CD4-positive, alpha-beta T cell treated with Interleukin-17A for 1 hour (primary cell): ENCODE data around the gene TRIP6.

Experiments used
- DNase-seq: peaks from one replicate; pipeline ENCODE4 v3.0.0-alpha.2; 2020

The TRIP6 gene, protein sequence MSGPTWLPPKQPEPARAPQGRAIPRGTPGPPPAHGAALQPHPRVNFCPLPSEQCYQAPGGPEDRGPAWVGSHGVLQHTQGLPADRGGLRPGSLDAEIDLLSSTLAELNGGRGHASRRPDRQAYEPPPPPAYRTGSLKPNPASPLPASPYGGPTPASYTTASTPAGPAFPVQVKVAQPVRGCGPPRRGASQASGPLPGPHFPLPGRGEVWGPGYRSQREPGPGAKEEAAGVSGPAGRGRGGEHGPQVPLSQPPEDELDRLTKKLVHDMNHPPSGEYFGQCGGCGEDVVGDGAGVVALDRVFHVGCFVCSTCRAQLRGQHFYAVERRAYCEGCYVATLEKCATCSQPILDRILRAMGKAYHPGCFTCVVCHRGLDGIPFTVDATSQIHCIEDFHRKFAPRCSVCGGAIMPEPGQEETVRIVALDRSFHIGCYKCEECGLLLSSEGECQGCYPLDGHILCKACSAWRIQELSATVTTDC

DNA sequence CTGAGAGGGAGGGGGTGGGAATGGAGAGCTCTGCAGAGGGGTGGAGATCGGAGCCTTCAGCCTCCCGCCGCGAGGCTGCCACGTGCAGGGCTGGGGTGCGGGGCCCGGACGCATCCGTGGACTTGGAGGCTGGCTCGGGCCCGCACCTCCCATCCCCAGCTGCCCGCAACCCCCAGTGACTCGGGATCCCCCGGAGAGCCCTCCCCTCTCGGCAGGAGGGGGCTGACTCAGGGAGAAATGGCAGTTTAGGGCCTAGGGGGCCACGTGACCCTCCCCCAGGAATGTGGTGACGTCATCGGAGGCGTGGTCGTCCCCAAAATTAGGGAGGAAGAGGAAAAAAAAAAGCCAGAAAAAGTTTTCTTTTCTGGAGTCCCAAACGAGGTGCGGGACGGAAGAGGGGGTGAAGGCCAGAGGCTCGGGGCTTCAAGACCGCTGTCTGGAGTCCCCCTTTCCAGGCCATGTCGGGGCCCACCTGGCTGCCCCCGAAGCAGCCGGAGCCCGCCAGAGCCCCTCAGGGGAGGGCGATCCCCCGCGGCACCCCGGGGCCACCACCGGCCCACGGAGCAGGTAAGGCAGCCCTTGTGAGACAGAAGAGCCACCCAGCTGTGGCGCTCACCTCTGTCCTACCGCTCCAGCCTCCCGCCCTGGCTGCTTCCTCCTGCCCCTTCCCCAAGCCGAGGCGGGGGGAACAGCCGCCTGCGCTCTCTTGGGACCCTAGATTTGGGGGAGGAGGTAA lies at the start of gene TRIP6:
Gene TRIP6, plus strand, starts transcription at position 348 of the 736 bp plus-strand sequence. Its CDS starts 111 bp downstream, at position 459.
- peak; percentile 59 for DNase-seq

DNA sequence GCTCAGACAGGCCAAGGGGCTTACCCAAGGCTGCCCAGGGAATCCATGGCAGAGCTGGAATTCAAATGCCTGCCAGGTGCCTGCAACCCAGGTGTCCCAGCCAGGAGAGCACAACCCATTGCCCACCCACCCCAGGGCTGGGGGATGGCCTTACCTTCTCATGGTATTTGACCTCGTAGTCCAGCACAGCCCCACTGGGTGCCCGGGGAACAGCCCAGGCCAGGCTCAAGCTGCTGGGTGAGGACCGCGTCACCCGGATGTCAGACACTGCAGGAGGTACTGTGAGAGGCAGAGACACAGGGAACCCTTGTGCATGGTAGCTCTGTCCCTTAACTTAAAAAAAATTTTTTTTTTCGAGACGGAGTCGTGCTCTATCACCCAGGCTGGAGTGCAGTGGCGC lies 48.8 kb upstream of the TRIP6 start:
- DNase-seq = no peak

DNA sequence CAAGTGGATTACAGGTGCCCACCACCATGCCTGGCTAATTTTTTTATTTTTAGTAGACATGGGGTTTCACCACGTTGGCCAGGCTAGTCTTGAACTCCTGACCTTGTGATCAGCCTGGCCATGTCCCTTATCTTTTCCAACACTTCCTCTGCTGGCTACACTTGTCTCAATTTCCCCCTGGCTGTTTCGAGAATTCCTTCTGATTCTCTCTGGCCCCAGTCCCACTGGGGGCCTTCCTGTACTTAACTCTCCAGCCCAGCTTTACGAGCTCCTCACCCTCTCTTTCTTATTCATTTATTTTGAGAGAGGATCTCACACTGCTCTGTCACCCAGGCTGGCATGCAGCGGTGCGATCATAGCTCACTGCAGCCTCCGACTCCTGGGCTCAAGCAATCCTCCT lies 48.4 kb upstream of the TRIP6 start:
- no peak for DNase-seq

- no peak for DNase-seq
These were observed 47.6 kb upstream of the TRIP6 start for GRCh38 chr7:100819586-100819985.

DNA sequence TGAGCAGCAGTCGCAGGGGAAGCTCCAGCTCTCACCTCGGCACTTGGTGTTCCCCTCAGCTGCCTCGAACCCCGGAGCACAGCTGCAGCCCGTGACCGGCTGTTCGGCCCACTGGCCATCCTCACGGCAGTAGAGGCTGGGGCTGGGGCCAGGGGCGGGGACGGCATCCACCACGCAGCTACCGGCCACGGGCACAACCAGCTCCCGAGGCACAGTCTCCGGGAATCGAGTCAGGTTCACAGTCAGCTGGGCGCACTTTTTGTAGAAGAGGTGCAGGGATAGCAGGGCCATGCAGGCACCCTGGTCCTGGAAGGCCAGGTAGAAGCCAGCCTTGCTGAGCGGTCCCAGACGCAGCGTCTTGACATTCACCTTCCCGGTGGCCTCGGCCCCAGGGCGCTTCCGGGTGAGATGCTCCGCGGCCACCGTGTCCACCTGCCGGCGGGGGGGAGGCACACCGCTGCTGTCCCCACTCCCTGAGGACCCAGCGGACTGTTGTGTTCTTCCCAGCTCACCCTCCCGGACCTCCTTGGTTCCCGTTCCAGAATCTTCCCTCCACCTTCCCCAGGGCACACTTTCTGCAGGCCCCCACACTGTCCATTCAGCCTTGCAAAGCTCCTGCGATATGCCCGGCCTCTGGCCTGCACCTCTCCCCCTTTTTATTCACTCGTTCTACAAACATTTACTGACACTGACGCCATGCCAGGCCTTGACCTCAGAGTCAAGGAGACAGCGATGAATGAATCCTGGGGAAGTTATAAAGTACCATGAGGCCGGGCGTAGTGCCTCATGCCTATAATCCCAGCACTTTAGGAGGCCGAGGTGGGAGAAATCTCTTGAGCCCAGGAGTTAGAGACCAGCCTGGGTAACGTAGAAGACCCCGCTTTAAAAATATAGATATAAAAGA lies 44.7 kb upstream of the TRIP6 start:
- no peak for DNase-seq

GRCh38 chr7:100823140-100823525 lies 44.1 kb upstream of the TRIP6 start:
- DNase-seq = no peak

GRCh38 chr7:100823534-100823933 lies 43.7 kb upstream of the TRIP6 start:
- no peak for DNase-seq

DNA sequence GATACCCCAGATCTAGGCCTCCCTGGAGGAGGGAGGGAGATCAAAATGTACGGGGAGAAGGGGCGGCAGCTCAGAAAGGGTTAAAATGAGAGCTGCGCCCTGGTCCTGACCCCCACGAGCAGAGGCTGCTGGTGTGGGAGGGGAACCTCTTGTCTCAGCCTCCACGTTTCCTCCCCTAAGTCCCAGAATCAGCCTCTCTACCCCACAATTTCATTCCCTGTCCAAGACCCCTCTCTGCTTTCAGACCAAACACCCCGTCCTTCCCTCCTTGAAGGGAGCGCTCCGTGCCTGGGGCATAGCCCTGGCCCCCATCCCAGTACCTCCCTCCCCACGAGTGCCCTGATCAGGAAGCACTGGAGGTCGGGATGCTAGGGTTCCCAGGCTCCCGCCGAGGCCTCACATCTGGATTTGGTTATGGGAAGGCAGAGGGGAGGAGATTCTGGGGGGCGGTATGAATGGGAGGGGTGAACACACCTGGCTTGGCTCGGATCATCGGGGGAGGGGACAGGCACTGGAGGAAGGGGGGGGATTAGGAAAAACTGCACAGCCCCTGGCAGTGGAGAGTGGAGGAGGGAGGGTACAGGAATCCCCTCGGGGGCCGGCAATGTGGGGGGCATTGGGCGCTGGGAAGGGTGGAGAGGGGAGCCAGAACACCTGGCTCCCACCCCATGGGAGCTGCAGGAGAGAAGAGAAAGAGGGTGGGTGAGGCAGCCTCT lies 42.5 kb upstream of the TRIP6 start:
- no peak for DNase-seq

- DNase-seq = no peak
These were observed 41.9 kb upstream of the TRIP6 start for GRCh38 chr7:100825215-100825671.

DNA sequence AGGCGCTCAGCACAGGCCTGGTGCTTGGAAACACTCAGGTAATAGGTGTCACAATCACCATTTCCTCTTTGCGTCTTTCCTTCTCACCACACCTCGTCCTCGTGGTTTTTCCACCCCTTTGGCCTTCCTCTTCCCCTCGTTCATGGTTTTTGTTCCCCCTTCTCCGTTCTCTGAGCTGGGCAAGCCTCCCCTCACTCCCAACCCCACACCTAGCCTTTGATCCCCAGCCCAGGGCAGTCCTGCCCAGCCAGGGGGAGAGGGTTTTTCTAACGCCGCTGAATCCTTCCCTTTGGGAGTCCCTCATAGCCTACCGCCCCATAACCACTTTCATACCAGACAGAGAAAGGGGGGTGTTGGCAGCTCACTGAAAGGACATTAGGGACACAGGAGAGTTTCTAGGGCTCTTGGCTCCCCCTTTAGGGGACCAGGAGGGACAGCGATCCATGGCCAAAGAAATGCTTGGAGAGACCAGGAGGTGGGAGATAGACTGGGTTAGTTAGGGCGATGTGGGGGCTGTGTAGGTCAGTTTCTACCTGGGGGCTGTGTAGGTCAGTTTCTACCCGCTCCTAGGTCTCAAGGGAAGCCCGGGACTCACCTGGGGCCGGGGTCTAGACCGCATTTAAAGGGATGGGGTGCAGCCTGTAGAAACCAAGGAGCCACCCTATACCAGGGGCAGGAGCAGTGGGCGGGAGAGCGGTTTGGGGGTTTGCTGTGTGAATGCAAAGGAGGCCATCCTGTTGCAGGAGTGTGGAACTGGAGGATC lies 41.3 kb upstream of the TRIP6 start:
- no peak for DNase-seq

- no peak for DNase-seq
These were observed 40.5 kb upstream of the TRIP6 start for GRCh38 chr7:100826514-100827329.

GRCh38 chr7:100827330-100828226 lies 39.6 kb upstream of the TRIP6 start, which contains the start of gene EPHB4:
TSS of gene EPHB4 (minus strand) at chr7:100827523. CDS start at chr7:100827030, 493 bp downstream.
- DNase-seq = no peak

- no peak for DNase-seq
These were observed 38.0 kb upstream of the TRIP6 start for GRCh38 chr7:100829150-100829716.

DNA sequence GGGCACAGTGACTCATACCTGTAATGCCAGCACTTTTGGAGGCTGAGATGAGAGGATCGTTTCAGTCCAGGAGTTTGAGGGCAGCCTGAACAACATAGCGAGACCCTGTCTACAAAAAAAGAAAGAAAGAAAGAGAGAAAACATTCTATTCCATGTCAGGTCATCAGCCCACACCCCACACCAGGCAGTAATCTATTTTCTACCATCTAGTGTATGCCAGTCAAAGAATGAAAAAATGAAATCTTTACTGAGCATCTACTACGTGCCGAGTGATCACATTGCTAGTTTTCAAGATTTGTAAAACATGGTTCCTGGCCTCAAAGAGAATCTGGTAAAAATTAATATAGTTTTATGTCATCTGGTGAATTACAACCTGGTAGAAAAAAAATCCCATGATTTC lies 36.8 kb upstream of the TRIP6 start:
- no peak for DNase-seq

- no peak for DNase-seq
These were observed 34.9 kb upstream of the TRIP6 start for GRCh38 chr7:100832281-100832633.

- DNase-seq = no peak
These were observed 31.0 kb upstream of the TRIP6 start for GRCh38 chr7:100835903-100836811.

DNA sequence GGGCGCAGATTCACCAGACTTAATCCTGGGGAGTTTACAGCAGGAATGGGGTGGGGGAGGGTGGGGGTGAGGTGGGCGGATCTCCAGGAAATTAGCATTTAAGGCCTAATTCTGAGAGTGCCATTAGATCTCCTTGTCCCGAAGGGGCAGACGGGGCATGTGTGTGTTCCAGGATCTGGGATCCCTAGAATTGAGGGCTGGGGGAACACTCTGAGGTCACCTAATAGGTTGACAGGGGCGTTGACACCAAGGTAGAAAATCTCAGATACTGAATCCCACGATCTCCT lies 30.4 kb upstream of the TRIP6 start:
- DNase-seq = no peak
